GM20431 (cell line): ENCODE results near the gene DNAAF1.

ENCODE experiments used
- in situ Hi-C: fragments of 300-500 bp; cut with MseI, MboI; formaldehyde crosslinking; loops from one replicate; pipeline ENCODE4 v1.15.0; 2020; ENCODE audit warnings: low sequenced_read_pairs; ENCODE audit not compliant: unreplicated experiment

Gene DNAAF1

DNA sequence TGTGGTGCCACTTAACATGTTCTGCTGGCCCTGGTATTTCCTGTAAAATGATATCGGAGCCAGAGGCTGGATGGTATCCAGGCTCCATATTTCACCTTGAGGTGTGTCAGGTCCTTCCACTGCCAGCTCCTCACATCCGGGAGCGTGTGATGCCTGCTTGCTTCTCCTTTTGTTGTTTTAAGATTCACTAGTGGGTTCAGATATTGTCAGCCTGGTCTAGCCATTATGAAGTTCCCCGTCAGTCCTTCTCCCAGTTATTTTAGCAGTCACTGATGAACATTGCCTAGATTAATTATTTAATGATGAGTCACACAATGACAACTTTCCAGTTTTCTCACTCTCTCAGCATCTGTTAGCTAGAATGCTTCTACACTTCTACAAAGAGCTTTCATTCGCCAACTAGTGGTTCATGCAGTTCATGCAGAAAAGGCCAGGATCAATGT is 11.3 kb downstream of the DNAAF1 start:
- in situ Hi-C loops, result no loop called here

- in situ Hi-C loops, result no loop called here
These were observed 13.9 kb downstream of the DNAAF1 start for GRCh38 chr16:84159007-84159406.

GRCh38 chr16:84159800-84160199 is 14.7 kb downstream of the DNAAF1 start:
- in situ Hi-C loops, result no loop called here

DNA sequence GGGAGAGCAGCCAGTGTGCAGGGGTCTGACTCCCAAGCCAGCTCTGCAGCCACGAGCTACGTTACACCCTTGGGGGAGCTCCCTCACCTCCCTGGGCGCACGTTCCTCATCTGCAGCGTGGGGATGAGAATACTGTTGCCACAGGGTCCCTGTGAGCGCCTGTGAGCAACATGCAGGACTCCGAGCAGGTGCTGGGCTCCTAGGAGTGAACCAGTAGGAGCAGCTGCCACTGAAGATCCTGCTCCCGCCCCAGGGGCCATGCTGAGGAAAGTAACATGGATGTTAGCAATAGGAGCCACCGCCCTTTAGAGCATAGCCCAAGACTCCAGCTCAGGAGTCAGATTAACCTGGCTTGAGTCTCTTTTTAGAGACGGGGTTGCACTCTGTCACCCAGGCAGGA is 15.9 kb downstream of the DNAAF1 start:
- in situ Hi-C loops, result no loop called here

- in situ Hi-C loops, result no loop called here
These were observed 16.7 kb downstream of the DNAAF1 start for GRCh38 chr16:84161801-84162200.

- in situ Hi-C loops, result no loop called here
These were observed 20.6 kb downstream of the DNAAF1 start for GRCh38 chr16:84165746-84166145.

DNA sequence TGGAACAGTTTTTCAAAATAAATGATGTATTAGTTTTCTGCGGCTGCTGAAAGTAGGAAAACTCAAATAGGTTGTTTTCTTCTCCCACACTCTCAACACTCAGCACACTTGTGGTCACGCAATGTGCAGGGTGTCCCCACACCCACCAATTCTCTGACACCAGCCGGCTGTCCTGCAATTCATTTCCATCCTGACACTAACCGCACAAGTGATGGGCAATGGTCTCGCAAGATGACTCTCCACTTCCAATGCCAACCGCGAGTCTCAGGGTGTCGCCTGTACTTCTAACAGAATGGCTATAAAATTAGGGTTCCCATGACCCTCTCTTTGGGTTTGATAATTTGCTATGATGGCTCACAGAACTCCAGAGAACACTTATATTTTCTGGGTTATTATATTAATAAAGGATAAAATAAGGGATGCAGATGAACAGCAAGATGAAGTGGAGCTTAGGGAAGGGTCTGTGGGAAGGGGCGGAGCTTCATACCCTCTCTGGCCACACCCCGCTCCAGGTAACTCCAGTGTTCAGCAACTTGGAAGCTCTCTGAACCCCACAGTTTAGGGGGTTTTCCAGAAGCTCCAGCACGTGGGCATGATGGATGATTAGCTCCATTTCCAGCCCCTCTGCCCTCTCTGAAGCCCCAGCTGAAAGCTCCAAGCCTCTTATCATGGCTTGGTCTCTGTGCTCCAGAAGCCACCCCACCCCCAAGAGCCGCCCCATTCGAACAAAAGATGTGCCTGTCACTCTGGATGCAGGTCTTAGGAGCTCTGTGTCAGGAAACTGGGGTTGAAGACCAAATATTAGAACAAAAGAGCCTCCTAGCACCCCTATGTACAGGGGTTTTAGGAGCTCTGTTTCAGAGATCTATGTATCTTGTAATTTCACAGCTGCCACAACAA is 21.9 kb downstream of the DNAAF1 start:
- in situ Hi-C loops, result no loop called here

GRCh38 chr16:84169765-84170310 is 24.7 kb downstream of the DNAAF1 start:
- in situ Hi-C loops, result no loop called here

- in situ Hi-C loops, result no loop called here
These were observed 29.3 kb downstream of the DNAAF1 start for GRCh38 chr16:84174396-84174795.

DNA sequence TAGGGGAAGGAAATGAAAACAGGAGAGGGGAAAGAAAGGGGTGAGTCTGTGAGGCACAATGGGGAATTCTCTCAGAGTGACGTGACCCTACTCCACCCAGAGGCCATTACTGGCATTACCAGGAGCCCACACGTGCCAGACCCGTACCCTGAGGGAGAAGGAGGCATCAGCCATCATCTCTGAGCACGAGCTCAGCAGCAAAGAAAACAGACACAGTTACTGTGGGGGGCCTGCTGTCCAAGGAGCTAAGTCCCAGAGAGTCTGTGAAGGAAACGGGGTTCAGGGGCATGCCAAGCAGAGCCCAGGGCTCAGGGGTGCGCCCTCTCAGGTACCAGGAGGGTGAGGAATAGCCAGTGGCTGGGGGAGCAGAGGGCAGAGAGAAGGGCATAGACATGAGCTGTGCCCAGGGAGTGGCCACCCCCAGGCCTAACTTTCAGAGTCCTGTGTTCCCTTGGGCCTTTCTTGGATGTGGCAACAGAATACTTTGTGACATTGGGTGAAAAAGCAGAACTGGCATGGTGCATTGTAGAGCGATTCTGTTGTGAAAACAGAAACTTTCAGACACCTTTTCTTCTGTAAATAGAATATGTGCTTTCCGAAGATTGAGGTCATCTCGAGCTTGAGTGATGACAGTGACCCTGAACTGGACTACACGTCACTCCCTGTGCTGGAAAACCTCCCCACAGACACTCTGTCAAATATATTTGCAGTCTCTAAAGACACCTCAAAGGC is 30.4 kb downstream of the DNAAF1 start:
- in situ Hi-C loops, result loop anchor here (25.0 kb wide), 1 partner anchor 213 kb away; the partner anchor contains the start of genes NECAB2 and OSGIN1

GRCh38 chr16:84176192-84177053 is 31.3 kb downstream of the DNAAF1 start:
- in situ Hi-C loops, result loop anchor here (25.0 kb wide), 1 partner anchor 214 kb away; the partner anchor contains the start of genes NECAB2 and OSGIN1

- in situ Hi-C loops, result loop anchor here (25.0 kb wide), 1 partner anchor 215 kb away; the partner anchor contains the start of genes NECAB2 and OSGIN1
These were observed 32.6 kb downstream of the DNAAF1 start for GRCh38 chr16:84177741-84178073.

DNA sequence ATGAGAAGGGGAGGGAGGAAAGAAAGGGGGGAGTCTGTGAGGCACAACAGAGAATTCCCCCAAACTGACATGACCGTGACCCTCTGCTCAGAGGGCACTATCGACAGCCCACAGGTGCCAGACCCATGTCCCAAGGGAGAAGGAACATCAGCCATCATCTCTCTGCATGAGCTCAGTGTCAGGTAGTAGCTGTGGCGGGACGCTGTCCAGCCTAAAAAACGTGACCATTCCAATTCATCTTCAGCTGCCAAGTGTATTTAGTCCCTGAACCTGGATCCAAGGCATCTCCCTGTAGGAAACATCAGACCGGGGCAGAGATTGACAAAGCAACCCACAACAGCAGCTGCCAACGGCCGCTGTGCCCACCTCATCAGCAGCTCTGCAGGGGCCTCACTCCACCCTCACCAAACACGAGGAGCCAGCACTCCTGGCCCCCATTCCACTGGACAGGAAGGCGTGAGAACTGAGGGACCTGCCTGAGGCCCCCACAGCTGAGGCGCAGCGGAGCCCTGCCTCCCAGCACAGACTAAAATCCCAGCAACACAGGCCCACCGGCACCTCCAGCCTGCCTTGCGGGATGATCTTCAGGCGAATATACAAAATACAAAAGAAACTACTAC is 33.1 kb downstream of the DNAAF1 start:
- in situ Hi-C loops, result loop anchor here (25.0 kb wide), 1 partner anchor 216 kb away; the partner anchor contains the start of genes NECAB2 and OSGIN1

DNA sequence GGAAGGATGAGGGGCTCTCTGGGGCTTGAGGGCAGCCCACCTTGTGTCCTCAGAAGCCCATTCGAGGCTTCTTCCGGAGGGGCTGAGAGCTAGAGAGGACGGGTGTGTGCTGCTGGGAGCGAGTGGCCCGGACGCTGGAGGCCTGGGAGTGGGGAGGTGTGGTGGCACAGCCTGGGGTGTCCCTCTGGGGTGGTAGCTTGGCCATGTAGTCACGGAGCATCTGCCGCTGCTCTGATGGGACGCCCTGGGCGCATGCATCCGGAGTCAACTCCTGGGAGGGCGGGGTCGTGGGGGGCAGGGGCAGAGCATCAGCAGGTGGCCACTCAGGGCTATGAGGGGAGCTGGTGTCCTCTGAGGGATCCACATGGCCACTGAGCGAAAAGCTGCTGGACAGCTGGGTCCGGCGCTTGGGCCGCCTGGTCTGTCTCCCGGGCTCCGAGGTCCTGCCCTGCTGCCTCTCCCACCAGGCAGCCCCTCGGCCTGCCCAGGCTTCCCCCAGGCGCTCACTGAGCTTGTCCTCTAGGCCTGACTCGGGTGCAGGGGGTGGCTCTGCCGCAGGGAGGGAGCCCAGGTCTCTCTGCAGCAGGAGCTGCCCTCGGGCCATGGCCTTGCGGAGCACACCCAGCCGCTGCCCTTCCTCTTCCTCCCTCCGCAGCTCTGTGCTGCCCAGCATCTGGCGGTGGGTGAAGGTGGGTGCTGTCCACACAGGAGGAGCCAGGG is 33.9 kb downstream of the DNAAF1 start:
- in situ Hi-C loops, result loop anchor here (25.0 kb wide), 1 partner anchor 217 kb away; the partner anchor contains the start of genes NECAB2 and OSGIN1

DNA sequence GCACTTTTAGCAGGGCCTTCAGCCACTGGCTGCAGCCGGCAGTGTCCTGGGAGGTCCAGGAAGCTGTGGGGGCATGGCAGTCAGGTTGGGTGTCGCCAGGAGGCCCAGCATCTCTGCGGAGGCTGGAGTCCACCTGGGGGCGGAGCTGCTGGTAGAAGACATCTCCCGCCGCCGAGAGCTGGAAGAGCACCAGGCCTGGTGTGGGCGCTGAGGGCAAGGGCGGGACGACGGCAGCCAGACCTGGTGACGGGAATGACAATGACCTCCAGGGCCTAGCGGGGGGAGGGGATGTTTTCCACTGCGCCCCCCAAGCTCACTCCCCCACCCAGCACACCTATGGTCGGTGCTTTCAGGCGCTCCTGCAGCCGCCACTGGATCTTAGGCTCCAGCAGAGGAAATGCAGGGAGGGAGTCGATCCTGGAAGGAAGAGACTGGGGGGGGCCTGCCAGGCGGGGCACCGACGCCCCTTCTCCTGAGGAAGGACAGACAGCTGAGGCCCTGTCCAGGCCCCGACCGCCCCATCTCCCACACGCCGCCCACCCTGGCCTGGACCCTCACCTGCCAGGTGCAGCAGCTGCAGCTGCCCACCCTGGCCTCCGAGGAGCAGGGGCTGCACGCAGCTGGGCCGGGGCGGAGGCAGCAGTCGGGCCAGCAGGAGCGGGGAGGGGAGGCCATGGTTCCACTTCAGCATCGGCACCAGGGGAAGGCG is 34.7 kb downstream of the DNAAF1 start:
- in situ Hi-C loops, result loop anchor here (10.0 to 25.0 kb wide), 2 partner anchors 95 to 217 kb away; partner anchors contain the start of genes NECAB2 and OSGIN1

DNA sequence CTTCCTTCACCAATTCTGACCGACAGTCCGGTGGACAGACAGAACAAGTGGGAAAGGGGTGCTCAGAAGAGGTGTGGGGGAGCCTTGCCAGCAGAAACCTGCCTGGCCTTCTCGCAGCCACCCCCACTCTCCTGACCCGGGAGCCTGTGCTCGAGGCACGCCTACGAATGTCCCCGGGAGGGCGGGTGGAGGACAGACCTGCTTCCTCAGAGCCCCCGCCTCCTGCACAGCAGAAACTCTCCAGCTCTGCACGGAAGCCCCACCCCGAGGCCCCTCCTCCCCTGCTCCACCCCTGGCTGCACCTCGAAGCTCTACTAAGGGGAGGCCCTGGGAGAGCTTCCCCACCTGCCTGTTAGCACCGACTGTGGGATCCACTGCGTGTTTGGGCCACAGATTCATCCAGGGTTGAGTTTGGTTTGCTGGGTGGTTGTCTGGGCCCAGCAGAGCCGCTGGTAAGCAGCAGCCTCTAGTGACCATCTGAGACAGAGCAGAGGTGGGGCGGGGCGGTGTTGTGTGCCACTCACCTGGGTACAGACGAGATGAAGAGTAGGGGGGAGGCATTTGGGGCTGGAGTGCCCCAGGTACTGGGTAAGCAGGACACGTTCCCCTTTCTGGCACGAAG is 35.5 kb downstream of the DNAAF1 start:
- in situ Hi-C loops, result loop anchor here (10.0 to 25.0 kb wide), 2 partner anchors 96 to 218 kb away; partner anchors contain the start of genes NECAB2 and OSGIN1
